Panc1 (cell line): ENCODE data around the gene WDR5.

Experiments
- POLR2AphosphoS5 ChIP-seq: IDR thresholded peaks from 2 replicates; pipeline ENCODE4 v1.6.1; 2012; ENCODE audit warnings: mild to moderate bottlenecking, low read depth, low read length, moderate library complexity
- TF ChIP-seq, protein P1 (sequence below): fragments of 450-650 bp; IDR thresholded peaks from 2 replicates; pipeline ENCODE4 v1.5.1; 2017; ENCODE audit warnings: mild to moderate bottlenecking

DNA sequence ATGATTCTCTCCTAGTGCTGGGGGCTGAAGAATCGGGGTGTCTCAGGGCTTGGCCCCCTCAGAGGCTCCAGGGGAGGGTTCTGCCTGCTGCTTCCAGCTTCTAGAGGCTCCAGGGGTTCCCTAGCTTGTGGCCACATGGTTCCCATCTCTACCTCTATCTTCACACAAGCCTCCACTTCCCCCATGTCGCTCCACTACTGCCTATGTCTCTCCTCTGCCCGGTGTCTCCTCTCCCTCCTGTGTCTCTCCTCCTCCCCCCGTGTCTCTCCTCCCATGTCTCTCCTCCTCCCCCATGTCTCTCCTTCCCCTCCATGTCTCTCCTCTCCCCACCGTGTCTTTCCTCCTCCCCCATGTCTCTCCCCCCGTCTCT lies 40.7 kb downstream of the WDR5 start:
- TF ChIP-seq, protein P1, sequence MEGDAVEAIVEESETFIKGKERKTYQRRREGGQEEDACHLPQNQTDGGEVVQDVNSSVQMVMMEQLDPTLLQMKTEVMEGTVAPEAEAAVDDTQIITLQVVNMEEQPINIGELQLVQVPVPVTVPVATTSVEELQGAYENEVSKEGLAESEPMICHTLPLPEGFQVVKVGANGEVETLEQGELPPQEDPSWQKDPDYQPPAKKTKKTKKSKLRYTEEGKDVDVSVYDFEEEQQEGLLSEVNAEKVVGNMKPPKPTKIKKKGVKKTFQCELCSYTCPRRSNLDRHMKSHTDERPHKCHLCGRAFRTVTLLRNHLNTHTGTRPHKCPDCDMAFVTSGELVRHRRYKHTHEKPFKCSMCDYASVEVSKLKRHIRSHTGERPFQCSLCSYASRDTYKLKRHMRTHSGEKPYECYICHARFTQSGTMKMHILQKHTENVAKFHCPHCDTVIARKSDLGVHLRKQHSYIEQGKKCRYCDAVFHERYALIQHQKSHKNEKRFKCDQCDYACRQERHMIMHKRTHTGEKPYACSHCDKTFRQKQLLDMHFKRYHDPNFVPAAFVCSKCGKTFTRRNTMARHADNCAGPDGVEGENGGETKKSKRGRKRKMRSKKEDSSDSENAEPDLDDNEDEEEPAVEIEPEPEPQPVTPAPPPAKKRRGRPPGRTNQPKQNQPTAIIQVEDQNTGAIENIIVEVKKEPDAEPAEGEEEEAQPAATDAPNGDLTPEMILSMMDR, result no peak
- TF ChIP-seq POLR2AphosphoS5, result no peak
